ENCODE data around the gene ACRV1. TPM values are rescaled to one million over a fixed set of nuclear protein-coding genes. Genes with fewer than 3 reads are reported as not detected.

ACRV1 gene
- total and polyA plus RNA-seq, 2 of the 13 experiments (the other 11 are each of a cell fraction or from before 2014, with no cell fraction given): not detected

GRCh38 chr11:125625630-125626287 lies 54.9 kb downstream of the ACRV1 start (continued):
- no peak for TF ChIP-seq TRAFD1 (CRISPR knock-in tag; IDR thresholded peaks at IDR 0.05; ENCODE audit: borderline replicate concordance)
- peak; percentile 19 for TF ChIP-seq ZEB1 (IDR thresholded peaks at IDR 0.05; ENCODE audit: insufficient replicate concordance, low read depth)
- TF ChIP-seq POLR2A (IDR thresholded peaks at IDR 0.05; ENCODE audit: insufficient read depth in 1 of 2, low read depth in 2 of 2, low read length in 2 of 2): peak; percentile 61; a peak in 3 of 4 replicates
- TF ChIP-seq TSC22D2 (CRISPR knock-in tag; IDR thresholded peaks at IDR 0.05; ENCODE audit: borderline replicate concordance): peak; percentile 57; the same call in 1 of the 2 replicates
- peak; percentile 87; the same call in 1 of the 2 replicates for TF ChIP-seq ZNF672 (CRISPR knock-in tag; IDR thresholded peaks at IDR 0.05)
- 0 out of 2 replicates have a peak, but pooled peaks have one; percentile 14 for TF ChIP-seq ARID3A (IDR thresholded peaks at IDR 0.05; ENCODE audit: low read depth, low read length)
- no peak for TF ChIP-seq ZNF639 (CRISPR knock-in tag; conservative IDR thresholded peaks at IDR 0.05)
- no peak; the same call in 1 of the 2 replicates for TF ChIP-seq ZSCAN20 (CRISPR knock-in tag; IDR thresholded peaks at IDR 0.05; ENCODE audit: borderline replicate concordance)
- no peak; the same call in 1 of the 2 replicates for TF ChIP-seq ZNF83 (CRISPR knock-in tag; IDR thresholded peaks at IDR 0.05; ENCODE audit: borderline replicate concordance)
- no peak for TF ChIP-seq GATA4 (IDR thresholded peaks at IDR 0.05; ENCODE audit: borderline replicate concordance, low read depth)
- no peak for TF ChIP-seq KAT2B (IDR thresholded peaks at IDR 0.05; ENCODE audit: borderline replicate concordance, low read depth, low read length)
- no peak for TF ChIP-seq STAT5B (CRISPR knock-in tag; IDR thresholded peaks at IDR 0.05)
- TF ChIP-seq MLX (CRISPR knock-in tag; IDR thresholded peaks at IDR 0.05): peak; percentile 71
- peak; percentile 93 for TF ChIP-seq HIVEP1 (CRISPR knock-in tag; IDR thresholded peaks at IDR 0.05)
- no peak for TF ChIP-seq TRIM24 (CRISPR knock-in tag; IDR thresholded peaks at IDR 0.05)
- peak; percentile 53; the same call in 1 of the 2 replicates for TF ChIP-seq ZNF468 (CRISPR knock-in tag; IDR thresholded peaks at IDR 0.05)
- TF ChIP-seq MIXL1 (CRISPR knock-in tag; IDR thresholded peaks at IDR 0.05): peak; percentile 44; the same call in 1 of the 2 replicates
- TF ChIP-seq ZNF276 (CRISPR knock-in tag; IDR thresholded peaks at IDR 0.05; ENCODE audit: low read depth): peak; percentile 43; the same call in 1 of the 2 replicates
- peak; percentile 65; the same call in 1 of the 2 replicates for TF ChIP-seq RXRB (CRISPR knock-in tag; IDR thresholded peaks at IDR 0.05; ENCODE audit: borderline replicate concordance)
- no peak for TF ChIP-seq FOXO1 (CRISPR knock-in tag; IDR thresholded peaks at IDR 0.05)
- TF ChIP-seq KDM3A (CRISPR knock-in tag; IDR thresholded peaks at IDR 0.05; ENCODE audit: low read depth): peak; percentile 67; the same call in 1 of the 2 replicates
- no peak; the same call in 1 of the 2 replicates for TF ChIP-seq ATF3 (CRISPR knock-in tag; IDR thresholded peaks at IDR 0.05)
- TF ChIP-seq STAG1 (CRISPR knock-in tag; IDR thresholded peaks at IDR 0.05): no peak; the same call in 1 of the 2 replicates

Measured in HepG2 (cell line).